SK-N-MC (cell line): Measurements from ENCODE around the gene RYR1.
"Not testable (repeated sequence)": the region's sequence is repeated elsewhere in the genome, so short reads cannot be mapped to it uniquely, and the experiment has no call there.

ENCODE experiments used
- DNase-seq: peaks from one replicate; pipeline ENCODE4 v3.0.0-alpha.2; 2011; ENCODE audit warnings: low read depth, low spot score
- H3K27ac ChIP-seq: fragments of 200-600 bp; sonication (generic); 2 replicates; pipeline ENCODE4 v1.5.1; 2016; ENCODE audit warnings: mixed run types
- H3K36me3 ChIP-seq: fragments of 200-600 bp; sonication (generic); 2 replicates; pipeline ENCODE4 v1.6.1; 2017; ENCODE audit warnings: antibody characterized with exemption, low read length, mixed read lengths; ENCODE audit not compliant: insufficient read depth
- H3K4me3 ChIP-seq: fragments of 200-600 bp; sonication (generic); 2 replicates; pipeline ENCODE4 v1.5.1; 2016
- H3K9ac ChIP-seq: fragments of 200-600 bp; sonication (generic); 2 replicates; pipeline ENCODE4 v1.8.0; 2017; ENCODE audit warnings: mixed run types, mixed read lengths; ENCODE audit not compliant: insufficient read length
- H3K9me3 ChIP-seq: fragments of 200-600 bp; sonication (generic); 2 replicates; pipeline ENCODE4 v1.6.1; 2017; ENCODE audit warnings: low read depth, mild to moderate bottlenecking, antibody characterized with exemption, low read length, moderate library complexity, mixed read lengths
- EZH2 ChIP-seq: fragments of 200-600 bp; sonication (generic); IDR thresholded peaks from one replicate; pipeline ENCODE4 v1.6.1; 2017; ENCODE audit warnings: antibody characterized with exemption
- FOXP2 ChIP-seq: optimal IDR thresholded peaks from 2 replicates; pipeline ENCODE3; 2011; ENCODE audit warnings: mild to moderate bottlenecking, moderate library complexity; ENCODE audit not compliant: insufficient read depth; ENCODE audit errors: extremely low read length, control extremely low read depth
- POLR2AphosphoS5 ChIP-seq: IDR thresholded peaks from 2 replicates; pipeline ENCODE4 v1.6.1; 2012; ENCODE audit warnings: mild to moderate bottlenecking, low read depth, low read length, borderline replicate concordance

The RYR1 gene

GRCh38 chr19:38470788-38471480 lies 37.4 kb downstream of the RYR1 start:
- H3K9ac ChIP-seq, result no peak overlapping the region

GRCh38 chr19:38472725-38473124 lies 39.2 kb downstream of the RYR1 start:
- H3K9me3 ChIP-seq, H3K9ac ChIP-seq, H3K4me3 ChIP-seq, H3K36me3 ChIP-seq, DNase-seq, H3K27ac ChIP-seq: not testable (repeated sequence)

More at GRCh38 chr19:38470788-38471480, 37.4 kb downstream of the RYR1 start:
- Histone ChIP-seq H3K27ac (no peak overlapping the region), H3K4me3 (no peak overlapping the region), H3K9me3 (no peaks in the 10 kb centered on the region), H3K36me3 (no peaks in the 10 kb centered on the region)
- DNase-seq, result no peak
- TF ChIP-seq POLR2AphosphoS5, result no peak

- TF ChIP-seq EZH2 (no peak), POLR2AphosphoS5 (no peak), FOXP2 (no peak)
- H3K9ac ChIP-seq, result no peak overlapping the region
- no peak overlapping the region for H3K4me3 ChIP-seq
- H3K9me3 ChIP-seq, result no peaks in the 10 kb centered on the region
- H3K27ac ChIP-seq, result no peak overlapping the region
- H3K36me3 ChIP-seq, result no peaks in the 10 kb centered on the region
- DNase-seq, result no peak
Measured at GRCh38 chr19:38473201-38473600, 39.7 kb downstream of the RYR1 start.

DNA sequence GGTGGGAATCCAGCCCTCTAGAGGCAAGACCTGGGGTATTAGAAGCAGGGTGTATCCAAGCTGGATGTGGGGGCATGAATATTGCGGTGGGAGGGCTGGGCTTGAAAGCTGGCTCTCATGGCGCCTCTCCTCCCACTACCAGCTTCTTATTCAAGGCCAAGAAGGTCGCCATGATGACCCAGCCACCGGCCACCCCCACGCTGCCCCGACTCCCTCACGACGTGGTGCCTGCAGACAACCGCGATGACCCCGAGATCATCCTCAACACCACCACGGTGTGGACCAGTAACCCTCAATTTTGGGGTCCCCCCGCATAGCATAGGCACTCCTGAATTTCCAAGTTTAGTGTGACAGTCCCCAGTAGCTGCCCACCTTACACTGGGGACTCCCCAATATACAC lies 41.7 kb downstream of the RYR1 start:
- Histone ChIP-seq H3K9ac (no peak overlapping the region), H3K9me3 (no peaks in the 10 kb centered on the region), H3K36me3 (no peaks in the 10 kb centered on the region), H3K27ac (no peak overlapping the region), H3K4me3 (no peak overlapping the region)
- no peak for DNase-seq
- no peak for TF ChIP-seq EZH2
- no peak for TF ChIP-seq POLR2AphosphoS5
- TF ChIP-seq FOXP2, result no peak

DNA sequence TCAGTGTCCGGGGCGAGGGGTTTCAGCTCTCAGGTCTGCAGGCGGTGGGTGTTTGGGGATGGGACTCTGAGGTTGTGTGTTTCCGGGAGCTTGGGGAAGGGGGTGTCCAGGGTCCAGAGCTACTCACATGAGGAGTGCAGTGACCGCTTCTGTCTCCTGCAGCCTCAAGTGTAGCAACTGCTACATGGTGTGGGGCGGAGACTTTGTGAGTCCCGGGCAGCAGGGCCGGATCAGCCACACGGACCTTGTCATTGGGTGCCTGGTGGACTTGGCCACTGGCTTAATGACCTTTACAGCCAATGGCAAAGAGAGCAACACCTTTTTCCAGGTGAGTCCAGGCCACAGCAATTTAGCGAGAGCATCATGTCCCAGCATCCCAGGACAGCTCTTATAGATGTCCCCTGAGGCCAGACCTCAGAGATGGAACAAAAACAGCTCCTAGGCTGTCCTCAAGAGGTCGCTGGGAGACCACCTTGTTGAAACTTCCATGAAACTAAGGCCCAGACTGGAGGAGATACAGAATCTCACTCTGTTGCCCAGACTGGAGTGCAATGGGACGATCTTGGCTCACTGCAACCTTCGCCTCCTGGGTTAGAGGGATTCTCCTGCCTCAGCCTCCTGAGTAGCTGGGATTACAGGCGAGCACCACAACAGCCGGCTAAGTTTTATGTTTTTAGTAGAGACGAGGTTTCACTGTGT lies 44.9 kb downstream of the RYR1 start:
- Histone ChIP-seq H3K9me3 (no peaks in the 10 kb centered on the region), H3K27ac (no peak overlapping the region), H3K9ac (no peak overlapping the region), H3K4me3 (no peak overlapping the region), H3K36me3 (no peaks in the 10 kb centered on the region)
- no peak for TF ChIP-seq EZH2
- TF ChIP-seq FOXP2, result no peak
- TF ChIP-seq POLR2AphosphoS5, result no peak
- no peak for DNase-seq

DNA sequence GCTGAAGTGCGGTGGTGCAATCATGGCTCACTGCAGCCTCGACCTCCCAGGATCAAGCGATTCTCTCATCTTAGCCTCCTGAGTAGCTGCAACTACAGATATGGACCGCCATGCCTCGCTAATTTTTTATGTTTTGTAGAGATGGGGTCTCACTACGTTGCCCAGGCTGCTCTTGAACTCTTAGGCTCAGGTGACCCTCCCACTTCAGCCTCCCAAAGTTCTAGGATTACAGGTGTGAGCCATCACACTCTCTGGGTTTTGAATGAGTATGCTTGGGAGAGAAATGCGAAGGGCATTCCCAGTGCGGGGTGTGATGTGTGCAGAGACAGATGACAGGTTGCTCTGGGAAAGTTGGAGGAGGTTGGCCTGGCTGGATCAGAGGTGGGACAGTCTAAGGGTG lies 49.0 kb downstream of the RYR1 start:
- no peak overlapping the region for H3K27ac ChIP-seq
- H3K9me3 ChIP-seq, result no peaks in the 10 kb centered on the region
- no peak overlapping the region for H3K9ac ChIP-seq
- no peak for DNase-seq
- no peak overlapping the region for H3K4me3 ChIP-seq
- no peaks in the 10 kb centered on the region for H3K36me3 ChIP-seq
- no peak for TF ChIP-seq FOXP2
- no peak for TF ChIP-seq POLR2AphosphoS5
- TF ChIP-seq EZH2, result no peak

DNA sequence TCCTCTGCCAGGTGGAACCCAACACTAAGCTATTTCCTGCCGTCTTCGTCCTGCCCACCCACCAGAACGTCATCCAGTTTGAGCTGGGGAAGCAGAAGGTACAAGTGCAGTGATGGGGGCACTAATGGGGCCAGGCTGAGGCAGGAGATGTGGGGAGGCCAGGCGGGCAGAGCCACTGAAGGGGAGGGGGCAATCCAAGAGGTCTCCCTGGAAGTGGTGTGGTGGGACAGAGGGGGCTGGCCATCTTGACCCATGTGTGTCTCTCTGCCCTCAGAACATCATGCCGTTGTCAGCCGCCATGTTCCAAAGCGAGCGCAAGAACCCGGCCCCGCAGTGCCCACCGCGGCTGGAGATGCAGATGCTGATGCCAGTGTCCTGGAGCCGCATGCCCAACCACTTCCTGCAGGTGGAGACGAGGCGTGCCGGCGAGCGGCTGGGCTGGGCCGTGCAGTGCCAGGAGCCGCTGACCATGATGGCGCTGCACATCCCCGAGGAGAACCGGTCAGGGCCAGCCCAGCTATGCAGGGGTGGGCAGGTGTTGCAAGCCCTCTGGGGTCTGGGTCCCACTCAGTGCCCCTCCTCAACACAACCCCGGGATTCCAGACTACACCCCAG lies 49.6 kb downstream of the RYR1 start:
- no peaks in the 10 kb centered on the region for H3K36me3 ChIP-seq
- no peak overlapping the region for H3K9ac ChIP-seq
- TF ChIP-seq EZH2, result no peak
- no peak for TF ChIP-seq POLR2AphosphoS5
- TF ChIP-seq FOXP2, result no peak
- no peak for DNase-seq
- no peaks in the 10 kb centered on the region for H3K9me3 ChIP-seq
- H3K4me3 ChIP-seq, result no peak overlapping the region
- H3K27ac ChIP-seq, result no peak overlapping the region

GRCh38 chr19:38484747-38485146 lies 51.3 kb downstream of the RYR1 start:
- H3K36me3 ChIP-seq, result no peaks in the 10 kb centered on the region
- H3K4me3 ChIP-seq, result no peak overlapping the region
- no peaks in the 10 kb centered on the region for H3K9me3 ChIP-seq
- no peak for TF ChIP-seq EZH2
- TF ChIP-seq FOXP2, result no peak
- no peak for TF ChIP-seq POLR2AphosphoS5
- H3K27ac ChIP-seq, result no peak overlapping the region
- no peak overlapping the region for H3K9ac ChIP-seq
- DNase-seq, result no peak
